Fibroblast of peridontal ligament (primary cell): ENCODE results near the gene LYVE1.

ENCODE experiments used
- DNase-seq: peaks from one replicate; pipeline ENCODE4 v3.0.0-alpha.2; 2010; ENCODE audit errors: extremely low read depth

The LYVE1 gene

DNA sequence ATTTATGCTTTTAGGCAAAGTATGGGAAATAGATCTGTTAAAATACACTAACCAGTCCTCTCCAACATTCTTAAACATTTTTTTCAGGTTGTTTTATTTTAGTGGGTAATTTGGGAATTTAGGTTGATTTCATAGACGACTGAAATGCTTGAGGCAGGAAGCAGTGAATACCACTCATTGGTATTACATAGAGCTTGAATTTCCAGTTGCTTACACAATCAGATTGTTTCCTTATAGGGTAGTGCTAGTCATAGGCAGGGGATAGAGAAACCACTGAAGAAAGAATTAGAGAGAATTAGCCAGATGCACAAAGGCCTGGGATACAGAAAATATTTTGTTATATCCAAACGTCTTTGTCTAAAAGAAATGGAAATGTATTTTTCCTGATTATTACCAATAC lies 23.9 kb upstream of the LYVE1 start:
- DNase-seq, result peak; percentile 98

DNA sequence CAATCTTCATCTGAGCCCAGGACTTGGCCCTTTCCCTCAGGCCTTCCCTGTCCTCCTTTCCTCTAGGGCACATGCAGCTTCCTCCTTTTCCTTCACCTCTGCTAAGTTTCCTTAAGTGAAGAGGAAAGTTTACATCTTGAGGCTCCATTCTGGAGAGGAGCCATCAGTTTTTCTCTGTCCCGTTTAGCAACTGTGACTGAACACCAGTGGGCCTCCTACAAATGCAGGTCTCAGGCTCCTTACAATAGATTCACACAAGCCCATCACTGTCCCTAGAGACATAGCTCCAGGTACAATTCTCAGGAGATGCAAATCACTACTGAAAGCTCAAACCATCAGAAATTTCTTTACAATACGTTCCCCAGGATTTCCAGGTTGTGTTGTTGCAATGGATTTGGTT lies 23.3 kb upstream of the LYVE1 start:
- peak; percentile 38 for DNase-seq

DNA sequence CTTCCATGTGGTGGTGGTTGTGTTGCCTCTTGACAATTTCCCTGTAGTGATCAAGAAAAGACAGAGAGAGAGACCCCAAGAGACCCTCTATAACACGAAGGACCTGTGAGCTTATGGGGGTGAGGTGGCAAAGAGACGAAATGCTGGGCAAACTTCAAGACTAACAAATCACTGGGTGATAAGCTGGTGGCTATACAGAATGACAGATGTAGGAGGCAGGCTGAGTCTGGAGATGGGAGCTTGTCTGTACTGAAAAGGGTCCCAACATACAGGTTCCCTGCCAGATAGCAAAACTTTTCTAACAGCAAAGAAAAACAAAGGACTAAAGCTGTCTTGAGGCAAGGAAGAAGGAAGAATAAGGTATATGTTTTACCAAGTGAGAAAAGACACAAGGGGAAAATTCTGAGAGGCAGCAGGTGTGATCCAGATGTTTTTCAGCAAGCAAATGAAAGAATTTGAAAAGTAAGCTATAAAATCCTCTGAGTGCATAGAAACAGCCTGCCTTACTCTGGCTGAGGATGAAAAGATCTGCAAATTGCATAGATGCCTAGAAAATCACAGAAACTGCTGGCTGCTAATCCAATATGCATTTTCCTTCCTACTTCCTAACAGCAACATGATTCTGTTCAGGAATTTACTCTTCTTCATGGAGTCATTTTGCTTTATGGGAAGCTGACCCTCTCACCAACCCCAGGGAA lies 21.9 kb upstream of the LYVE1 start:
- peak; percentile 72 for DNase-seq

- peak; percentile 25 for DNase-seq
These were observed 20.4 kb upstream of the LYVE1 start for GRCh38 chr11:10588904-10589303.

DNA sequence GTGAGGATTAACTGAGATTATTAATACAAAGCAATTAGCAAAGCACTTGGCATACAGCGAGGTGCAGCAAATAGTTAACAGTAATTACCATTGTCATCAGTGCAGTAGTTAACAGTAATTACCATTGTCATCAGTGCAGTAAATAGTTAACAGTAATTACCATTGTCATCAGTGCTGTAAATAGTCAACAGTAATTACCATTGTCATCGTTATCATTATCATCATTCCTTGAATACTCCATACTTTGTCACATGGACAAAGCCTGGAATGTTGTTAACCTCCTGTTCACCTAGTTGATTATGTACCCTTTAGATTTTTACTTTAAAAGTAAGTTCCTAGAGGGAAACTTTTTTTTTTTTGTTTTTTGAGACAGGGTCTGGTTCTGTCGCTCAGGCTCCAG lies 19.5 kb upstream of the LYVE1 start:
- DNase-seq, result no peak

DNA sequence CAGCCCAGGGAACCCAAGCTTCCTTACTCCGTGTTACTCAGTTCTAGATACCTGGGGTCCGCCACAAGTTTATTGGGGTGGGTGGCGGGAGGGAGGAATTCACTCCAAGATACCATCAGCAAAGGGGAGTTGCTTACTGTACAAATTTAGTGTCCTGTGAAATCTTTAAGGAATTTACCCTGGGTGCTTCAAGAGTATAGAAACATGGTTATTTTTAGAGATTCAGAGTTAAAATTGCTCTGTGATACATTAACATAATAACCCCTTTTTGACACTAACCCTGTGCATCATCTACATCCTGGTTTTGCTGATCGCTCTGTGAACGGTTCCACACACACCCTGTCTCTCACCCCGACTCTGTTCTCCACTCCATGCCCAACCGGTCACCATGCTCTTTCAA lies 18.9 kb upstream of the LYVE1 start:
- DNase-seq, result no peak

GRCh38 chr11:10584071-10584501 lies 15.6 kb upstream of the LYVE1 start:
- DNase-seq, result peak; percentile 73

DNA sequence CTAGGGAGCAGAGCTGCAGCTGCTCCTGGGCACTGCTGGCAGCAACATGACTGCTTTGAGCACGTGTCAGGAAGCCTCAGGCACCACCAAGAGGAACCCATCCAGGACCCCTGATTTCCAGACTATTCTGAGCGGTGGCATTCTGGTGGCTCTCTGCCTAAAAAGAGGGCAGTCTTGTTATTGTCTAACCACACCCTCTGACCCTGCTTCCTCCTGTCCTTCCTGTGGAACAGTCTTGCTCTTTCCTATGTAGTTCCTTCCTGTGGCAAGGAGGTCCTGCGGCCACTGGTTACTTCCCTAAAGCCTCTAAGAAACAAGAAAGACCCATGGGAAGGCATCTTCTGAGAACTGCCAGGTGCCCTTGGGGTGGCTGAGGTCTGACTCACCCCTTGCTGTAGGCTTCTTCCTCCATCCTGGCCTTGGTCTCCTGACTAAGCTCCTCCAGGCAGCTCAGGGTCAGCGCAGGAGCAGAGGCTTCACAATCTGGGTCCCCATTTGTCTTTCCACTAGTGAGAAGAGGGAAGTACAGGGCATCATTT lies 13.1 kb upstream of the LYVE1 start:
- no peak for DNase-seq

GRCh38 chr11:10580623-10581022 lies 12.2 kb upstream of the LYVE1 start:
- DNase-seq, result no peak

DNA sequence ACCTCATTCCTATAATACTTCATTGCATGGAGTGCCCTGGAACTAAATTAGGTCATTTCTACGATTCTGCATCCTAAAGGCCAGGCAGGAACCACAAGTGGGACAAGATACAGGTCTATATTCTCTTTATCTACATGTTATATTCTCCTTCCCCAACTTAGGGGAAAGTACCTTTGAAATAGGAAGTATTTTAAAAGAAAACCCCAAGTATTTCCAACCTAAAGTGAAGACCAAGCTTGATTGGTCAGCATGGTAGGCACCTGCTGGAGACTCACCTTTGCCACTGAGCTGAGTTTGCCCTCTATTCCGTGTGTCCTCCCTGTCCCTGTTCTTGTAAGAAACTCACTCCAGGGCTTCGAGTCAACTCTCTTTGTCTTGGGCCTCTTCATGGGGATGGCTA lies 11.2 kb upstream of the LYVE1 start:
- DNase-seq, result no peak

DNA sequence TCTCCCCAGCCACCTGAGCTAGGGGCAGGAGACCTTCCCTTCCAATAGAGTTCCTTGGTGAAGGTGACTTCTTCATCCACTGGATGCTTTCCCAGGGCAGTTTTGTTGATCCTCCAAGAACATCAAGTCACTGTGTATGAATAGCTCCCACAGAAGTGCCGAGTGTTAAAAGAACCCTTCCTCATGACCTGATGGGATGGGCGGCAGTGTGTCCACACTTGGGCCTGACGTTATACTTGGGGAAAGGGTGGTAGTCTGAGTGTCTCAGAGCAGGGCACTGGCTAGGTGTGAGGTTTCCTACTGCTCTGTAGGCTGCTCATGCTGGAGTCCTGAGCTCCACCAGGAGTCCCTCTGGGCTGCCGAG lies 7.6 kb upstream of the LYVE1 start:
- DNase-seq, result no peak

DNA sequence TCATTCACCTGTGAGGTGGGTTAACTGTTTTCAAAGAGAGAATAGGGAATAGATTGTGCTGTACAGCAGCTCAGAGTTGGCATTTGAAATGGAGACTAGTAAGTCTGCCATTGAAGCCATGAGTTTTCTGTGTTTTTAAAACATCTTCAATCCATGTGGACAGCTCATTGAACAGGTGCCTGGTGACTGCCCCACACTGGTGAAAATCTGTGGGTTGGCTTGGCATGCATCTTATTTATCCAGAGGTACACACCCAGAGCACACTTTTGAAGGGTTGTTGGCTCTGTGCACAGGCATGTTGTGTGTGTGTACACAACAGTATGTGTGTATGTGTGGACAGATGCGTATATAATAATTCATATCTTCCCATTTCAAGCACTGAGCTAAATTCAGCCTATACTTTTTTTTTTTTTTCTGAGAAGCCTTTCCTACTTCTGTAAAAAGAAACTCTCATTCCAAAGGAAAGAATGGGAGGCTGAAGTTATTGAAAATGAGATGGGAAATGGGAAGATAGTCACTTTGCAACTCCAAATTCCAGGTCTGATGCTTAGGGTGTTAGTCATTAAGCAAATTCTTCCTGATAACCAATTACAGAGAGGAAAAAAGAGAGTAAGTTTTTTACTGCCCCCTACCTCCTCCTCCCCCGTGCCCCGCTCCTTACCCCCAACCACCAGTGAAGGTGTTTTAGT lies 7.0 kb upstream of the LYVE1 start:
- DNase-seq, result no peak

- DNase-seq, result no peak
These were observed 5.1 kb upstream of the LYVE1 start for GRCh38 chr11:10573556-10573955.

GRCh38 chr11:10573028-10573427 lies 4.6 kb upstream of the LYVE1 start:
- no peak for DNase-seq

DNA sequence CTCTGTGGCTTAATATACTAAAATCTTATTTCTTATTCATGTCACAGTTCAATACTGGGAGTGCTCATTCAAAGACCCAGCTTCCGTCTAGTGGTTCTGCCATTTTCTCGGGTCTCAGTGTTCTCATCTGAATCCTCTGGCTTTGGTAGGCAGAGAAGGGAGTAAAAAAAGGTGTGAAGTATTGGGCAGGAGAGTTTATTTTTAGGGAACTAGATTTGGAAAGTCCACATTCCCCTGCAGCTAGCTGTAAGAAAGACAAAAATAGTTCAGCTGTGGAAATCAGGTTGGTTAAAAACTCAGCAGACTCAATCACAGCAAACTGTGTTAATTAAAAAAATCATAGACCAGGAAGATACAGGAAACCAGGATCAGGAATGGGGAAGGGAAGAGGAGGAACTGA lies 4.1 kb upstream of the LYVE1 start:
- no peak for DNase-seq

GRCh38 chr11:10567446-10567845 lies 1.0 kb downstream of the LYVE1 start:
- peak; percentile 51 for DNase-seq

DNA sequence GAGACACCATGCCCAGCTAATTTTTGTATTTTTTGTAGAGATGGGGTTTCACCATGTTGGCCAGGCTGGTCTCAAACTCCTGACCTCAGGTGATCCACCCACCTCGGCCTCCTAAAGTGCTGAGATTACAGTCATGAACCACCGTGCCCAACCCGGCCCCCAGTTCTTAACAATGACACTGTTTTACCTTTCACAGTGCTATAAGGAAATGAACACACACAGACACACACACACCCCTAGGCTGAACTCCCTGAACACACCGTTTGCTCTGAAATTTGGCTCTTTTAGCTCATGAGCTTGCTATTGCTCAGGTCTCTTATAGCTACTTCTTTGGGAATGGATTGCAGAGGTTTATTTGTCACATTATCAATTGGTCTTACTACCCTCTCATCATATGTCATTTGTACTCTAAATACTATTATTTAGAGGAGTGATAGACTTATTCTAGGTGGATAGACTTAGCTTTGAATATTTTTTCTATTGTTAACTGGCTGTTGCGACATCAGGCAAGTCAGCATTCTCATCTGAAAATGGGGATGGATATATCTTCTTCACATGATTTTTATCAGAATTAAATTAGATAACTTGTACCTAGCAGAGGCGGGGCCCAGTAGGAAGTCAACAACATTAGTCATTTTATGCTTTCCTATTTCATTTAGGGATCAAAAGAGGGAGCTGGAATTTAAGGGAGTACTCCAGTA lies 2.1 kb downstream of the LYVE1 start:
- DNase-seq, result no peak

DNA sequence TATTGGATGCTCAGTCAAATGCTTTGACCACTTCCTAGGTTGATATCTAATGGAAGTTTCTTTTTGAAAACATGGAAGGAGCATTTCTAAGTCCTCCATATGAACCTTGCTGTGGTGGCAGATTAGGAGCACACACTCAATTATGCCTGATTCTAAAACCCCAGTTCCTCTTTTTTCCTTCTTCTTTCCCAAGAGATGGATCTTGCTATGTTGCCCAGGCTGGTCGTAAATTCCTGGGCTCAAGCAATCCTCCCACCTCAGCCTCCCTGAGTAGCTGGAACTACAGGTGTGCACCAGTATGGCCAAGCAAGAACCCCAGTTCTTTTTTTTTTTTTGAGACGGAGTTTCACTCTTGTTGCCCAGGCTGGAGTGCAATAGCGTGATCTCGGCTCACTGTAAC lies 3.0 kb downstream of the LYVE1 start:
- DNase-seq, result no peak

GRCh38 chr11:10564696-10565318 lies 3.7 kb downstream of the LYVE1 start:
- peak; percentile 55 for DNase-seq

DNA sequence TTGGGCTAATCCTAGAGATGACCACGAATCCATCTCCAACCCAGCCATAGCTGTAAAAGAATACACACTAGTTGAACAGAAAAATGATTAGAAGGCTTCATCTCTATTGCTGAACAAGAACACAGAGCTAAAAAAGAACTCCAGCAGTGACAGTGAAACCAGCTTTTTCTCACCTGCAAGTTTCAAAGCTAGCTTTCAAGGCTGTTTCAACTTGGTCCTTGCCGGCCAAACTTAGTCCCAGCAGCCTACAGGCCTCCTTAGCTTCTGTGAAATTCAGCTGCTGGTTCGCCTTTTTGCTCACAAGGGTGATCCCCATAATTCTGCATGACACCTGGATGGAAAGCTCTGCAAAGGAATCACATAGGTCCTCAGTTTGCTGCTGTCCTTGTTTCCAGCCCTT lies 4.4 kb downstream of the LYVE1 start:
- no peak for DNase-seq

- no peak for DNase-seq
These were observed 6.5 kb downstream of the LYVE1 start for GRCh38 chr11:10561947-10562346.

DNA sequence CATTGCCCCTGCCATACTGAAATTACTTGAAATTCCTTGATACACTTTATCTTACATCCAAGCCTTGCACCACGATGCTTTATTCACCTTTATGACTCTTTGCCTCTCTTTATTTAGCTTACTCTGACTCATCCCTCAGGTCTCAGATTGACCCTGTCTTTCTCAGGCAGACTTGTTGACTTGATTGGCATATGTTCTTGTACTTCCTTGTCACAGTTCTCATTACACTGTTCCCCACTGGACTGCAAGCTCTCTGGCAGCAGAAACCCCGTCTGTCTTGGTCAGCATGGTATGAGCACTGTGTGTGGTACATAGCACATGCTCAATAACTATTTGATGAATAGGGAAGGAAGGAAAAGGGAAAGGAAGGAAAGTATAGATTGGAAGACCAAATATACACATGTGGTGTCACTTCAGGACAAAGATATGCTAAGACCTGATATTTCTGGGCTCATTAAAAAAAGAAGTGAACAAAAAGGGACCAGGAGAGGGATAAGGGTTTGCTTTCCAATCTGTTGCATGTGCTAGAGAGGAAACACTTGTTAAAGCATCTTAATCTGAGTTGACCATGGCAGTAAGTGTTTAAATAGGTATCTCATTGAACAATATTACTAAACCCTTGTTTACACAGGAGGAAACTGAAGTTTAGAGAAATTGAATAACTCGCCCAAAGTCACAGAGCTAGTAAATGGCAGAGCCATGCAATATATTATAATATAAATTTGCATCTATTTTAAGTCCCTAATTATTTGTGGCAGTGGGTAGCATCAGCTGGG lies 7.2 kb downstream of the LYVE1 start:
- no peak for DNase-seq
